Measurements from ENCODE around the gene BICC1. TPM values are rescaled to one million over a fixed set of nuclear protein-coding genes. Genes with fewer than 3 reads are reported as not detected.

The BICC1 gene
- total and polyA plus RNA-seq, 2 of the 4 experiments (the other 2 are of a cell fraction) = 5.7 to 42.5 TPM

DNA sequence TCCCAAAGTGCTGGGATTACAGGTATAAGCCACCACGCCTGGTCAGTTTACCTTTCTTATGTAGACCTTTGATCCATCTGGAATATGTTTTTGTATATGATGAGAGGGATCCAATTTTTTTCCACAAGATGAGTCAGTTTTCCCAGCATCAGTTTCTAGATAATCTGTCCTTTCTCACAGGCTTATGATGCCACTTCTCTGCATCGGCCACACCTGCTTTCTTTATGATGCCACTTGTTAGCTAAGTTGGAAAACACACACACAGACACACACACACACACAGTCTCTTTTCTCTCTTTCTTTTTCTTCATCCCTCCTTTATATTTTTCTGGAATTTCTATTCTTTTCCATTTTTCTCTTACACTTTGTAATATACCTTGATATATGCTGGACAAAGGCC lies 240.8 kb downstream of the BICC1 start:
- Histone ChIP-seq H3K4me3 (ENCODE audit: insufficient read depth, low read depth, low read length) (no peak overlapping the region), H4K20me1 (ENCODE audit: insufficient read depth, low read length) (0 out of 2 replicates have a peak, but pooled peaks cover 3% of the 10 kb centered on the region), H2BK15ac (ENCODE audit: low read depth, low read length) (no peak overlapping the region), H2AFZ (replicated peaks; ENCODE audit: low read length, poor library complexity) (no peak overlapping the region), H2BK20ac (ENCODE audit: low read depth, low read length) (no peak overlapping the region), H3K9me1 (ENCODE audit: insufficient read depth, low read length) (peaks cover 4% of the 10 kb centered on the region), H3K23ac (ENCODE audit: low read depth, low read length) (no peak overlapping the region), H3K4me1 (ENCODE audit: control insufficient read depth, insufficient read depth, low read length) (peaks cover 16% of the 10 kb centered on the region), H2AK9ac (replicated peaks; ENCODE audit: low read depth, low read length, poor library complexity) (no peak overlapping the region), H3K27ac (ENCODE audit: insufficient read depth, low read length) (no peak overlapping the region), H2BK120ac (ENCODE audit: low read depth, low read length) (no peak overlapping the region), H4K5ac (ENCODE audit: low read depth, low read length) (no peak overlapping the region), H3K9me3 (ENCODE audit: control insufficient read depth, insufficient read depth, low read length) (no peaks in the 10 kb centered on the region), H3K9ac (ENCODE audit: low read depth, low read length) (no peak overlapping the region), H3K56ac (ENCODE audit: extremely low read depth, insufficient read depth, low read length) (no peak overlapping the region), H2AK5ac (ENCODE audit: low read depth, low read length) (no peak overlapping the region), H3K36me3 (ENCODE audit: control insufficient read depth, insufficient read depth, low read length) (no peaks in the 10 kb centered on the region), H3K18ac (ENCODE audit: low read depth, low read length) (no peak overlapping the region), H3K4ac (ENCODE audit: low read depth, low read length) (no peak overlapping the region), H3K79me1 (ENCODE audit: low read depth in 1 of 2, low read length in 2 of 2) (peaks cover 11 to 13% of the 10 kb centered on the region in 2 experiments), H3K4me2 (ENCODE audit: low read depth, low read length) (no peak overlapping the region), H3K14ac (replicated peaks; ENCODE audit: low read depth, low read length) (no peak overlapping the region), H3K27me3 (ENCODE audit: control insufficient read depth, insufficient read depth, low read length) (no peaks in the 10 kb centered on the region), H2BK5ac (ENCODE audit: low read depth, low read length, poor library complexity, severe bottlenecking) (no peak overlapping the region), H4K8ac (ENCODE audit: low read depth in 2 of 2, low read length in 2 of 2) (no peak overlapping the region), H4K91ac (ENCODE audit: insufficient read depth, low read depth, low read length) (no peak overlapping the region)
- DNase-seq (no peak), ATAC-seq (ENCODE audit: low read depth) (no peak)
- intact Hi-C loops (cut with micrococcal nuclease) = no loop called here
- BruUV-seq (replicated peaks) = no TSS peak
- no peak for TF ChIP-seq MXI1 (IDR thresholded peaks at IDR 0.05; ENCODE audit: borderline replicate concordance, low read depth, low read length)
- no peak for TF ChIP-seq NFE2L2 (IDR thresholded peaks at IDR 0.05; ENCODE audit: low read depth, low read length)
- TF ChIP-seq, protein P1, sequence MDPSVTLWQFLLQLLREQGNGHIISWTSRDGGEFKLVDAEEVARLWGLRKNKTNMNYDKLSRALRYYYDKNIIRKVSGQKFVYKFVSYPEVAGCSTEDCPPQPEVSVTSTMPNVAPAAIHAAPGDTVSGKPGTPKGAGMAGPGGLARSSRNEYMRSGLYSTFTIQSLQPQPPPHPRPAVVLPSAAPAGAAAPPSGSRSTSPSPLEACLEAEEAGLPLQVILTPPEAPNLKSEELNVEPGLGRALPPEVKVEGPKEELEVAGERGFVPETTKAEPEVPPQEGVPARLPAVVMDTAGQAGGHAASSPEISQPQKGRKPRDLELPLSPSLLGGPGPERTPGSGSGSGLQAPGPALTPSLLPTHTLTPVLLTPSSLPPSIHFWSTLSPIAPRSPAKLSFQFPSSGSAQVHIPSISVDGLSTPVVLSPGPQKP (IDR thresholded peaks at IDR 0.05; ENCODE audit: borderline replicate concordance, low read depth, low read length) = no peak
- no peak for TF ChIP-seq RAD21 (IDR thresholded peaks at IDR 0.05; ENCODE audit: low read length)
- TF ChIP-seq POLR2A (IDR thresholded peaks at IDR 0.05; ENCODE audit: low read depth, low read length) = no peak
- no peak for TF ChIP-seq RCOR1 (IDR thresholded peaks at IDR 0.05; ENCODE audit: insufficient replicate concordance, low read length)
- no peak for TF ChIP-seq CEBPB (IDR thresholded peaks at IDR 0.05; ENCODE audit: low read depth, low read length)
- TF ChIP-seq CHD1 (IDR thresholded peaks at IDR 0.05; ENCODE audit: low read depth, low read length) = no peak
- TF ChIP-seq FOS (IDR thresholded peaks at IDR 0.05; ENCODE audit: low read depth, low read length) = no peak
- no peak for TF ChIP-seq MAFK (IDR thresholded peaks at IDR 0.05; ENCODE audit: low read depth, low read length)
- ChIA-PET CTCF (no interaction called here), POLR2A (ENCODE audit: unreplicated experiment) (no interaction called here)
- WGBS, 2 experiments (ENCODE audit: extremely low coverage in 2 of 2, insufficient read length in 1 of 2) = 100% methylated on average over 1 of the region's 2 CpGs; no CpG with 5 or more reads in 1 of the 2 experiments
- dilution Hi-C loops (cut with HindIII; ENCODE audit: low sequenced_read_pairs, unreplicated experiment) = no loop called here
- in situ Hi-C loops (cut with MboI; ENCODE audit: low sequenced_read_pairs) = no loop called here

All from IMR-90 (cell line).